Upper lobe of right lung (tissue), 1 donor: ENCODE results near the gene ARHGAP6. TPM values are rescaled to one million over a fixed set of nuclear protein-coding genes. Genes with fewer than 3 reads are reported as not detected.

Source experiments
- ATAC-seq: fragments of 200-7000 bp; cut with Tn5 transposase; one replicate; pipeline ENCODE4 v1.9.1; 2020; ENCODE audit warnings: mild to moderate bottlenecking, moderate library complexity
- DNase-seq: peaks from one replicate; pipeline ENCODE4 v3.0.0-alpha.2; 2020
- H3K27ac ChIP-seq: fragments of 200-600 bp; one replicate; pipeline ENCODE4 v1.8.0; 2022
- H3K27me3 ChIP-seq: fragments of 200-600 bp; one replicate; pipeline ENCODE4 v1.8.0; 2022; ENCODE audit warnings: mild to moderate bottlenecking
- H3K36me3 ChIP-seq: fragments of 200-600 bp; one replicate; pipeline ENCODE4 v1.8.0; 2022
- H3K4me1 ChIP-seq: fragments of 200-600 bp; one replicate; pipeline ENCODE4 v1.8.0; 2022
- H3K4me3 ChIP-seq: fragments of 200-600 bp; one replicate; pipeline ENCODE4 v1.8.0; 2022; ENCODE audit warnings: mild to moderate bottlenecking
- H3K9me3 ChIP-seq: fragments of 200-600 bp; one replicate; pipeline ENCODE4 v1.8.0; 2022
- CTCF ChIP-seq: fragments of 200-600 bp; IDR thresholded peaks from one replicate; pipeline ENCODE4 v1.8.0; 2022; ENCODE audit warnings: antibody characterized with exemption
- intact Hi-C: fragments of 100-400 bp; cut with DNase I; formaldehyde crosslinking; loops from one replicate; pipeline ENCODE4 v1.11.0; 2022
- total RNA-seq: library from RNA; stranded (reverse); fragmentation: NEBNext Ultra II Directional; extraction: Animal tissue kit (Norgen Biotek cat#: 25700); gene quantifications from one replicate; pipeline ENCODE4 v1.2.1, GENCODE V29; 2021
- donor health status: DM: no; HTN: yes; CAD: no; lungs with severe emphysema.

The ARHGAP6 gene
- total RNA-seq, 1 donor from 2014 or later: 17.1 TPM

- no peak overlapping the region for H3K27ac ChIP-seq
- H3K27me3 ChIP-seq: no peaks in the 10 kb centered on the region
- H3K36me3 ChIP-seq: no peaks in the 10 kb centered on the region
- H3K4me1 ChIP-seq: no peaks in the 10 kb centered on the region
- no peak for TF ChIP-seq CTCF
- no peaks in the 10 kb centered on the region for H3K9me3 ChIP-seq
- intact Hi-C loops: no loop called here
- DNase-seq (no peak), ATAC-seq (no peak)
- H3K4me3 ChIP-seq: no peak overlapping the region
Observed at GRCh38 chrX:11309220-11309619, 356.5 kb downstream of the ARHGAP6 start.

DNA sequence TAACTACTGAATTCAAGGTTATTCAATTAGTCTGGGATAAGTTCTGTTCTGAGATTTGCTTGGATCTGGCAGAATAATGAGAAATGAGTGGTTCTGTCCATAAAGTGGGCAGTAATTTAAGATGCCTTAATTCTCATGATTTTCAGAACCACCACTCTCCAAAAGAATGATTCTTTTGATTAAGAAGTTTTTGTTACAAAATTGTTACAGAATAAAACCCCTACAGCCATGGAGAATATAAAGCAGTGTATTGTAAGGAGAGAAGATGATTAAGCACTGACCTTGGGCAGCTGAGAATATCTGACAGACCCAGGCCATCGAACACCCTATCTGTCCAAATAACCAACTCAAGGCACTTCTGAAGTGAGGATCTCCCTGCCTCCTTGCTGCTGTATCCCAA lies 360.1 kb downstream of the ARHGAP6 start:
- Histone ChIP-seq H3K27me3 (no peaks in the 10 kb centered on the region), H3K4me3 (no peak overlapping the region), H3K36me3 (no peaks in the 10 kb centered on the region), H3K4me1 (no peaks in the 10 kb centered on the region), H3K9me3 (no peaks in the 10 kb centered on the region), H3K27ac (no peak overlapping the region)
- ATAC-seq (no peak), DNase-seq (no peak)
- intact Hi-C loops: no loop called here
- no peak for TF ChIP-seq CTCF

DNA sequence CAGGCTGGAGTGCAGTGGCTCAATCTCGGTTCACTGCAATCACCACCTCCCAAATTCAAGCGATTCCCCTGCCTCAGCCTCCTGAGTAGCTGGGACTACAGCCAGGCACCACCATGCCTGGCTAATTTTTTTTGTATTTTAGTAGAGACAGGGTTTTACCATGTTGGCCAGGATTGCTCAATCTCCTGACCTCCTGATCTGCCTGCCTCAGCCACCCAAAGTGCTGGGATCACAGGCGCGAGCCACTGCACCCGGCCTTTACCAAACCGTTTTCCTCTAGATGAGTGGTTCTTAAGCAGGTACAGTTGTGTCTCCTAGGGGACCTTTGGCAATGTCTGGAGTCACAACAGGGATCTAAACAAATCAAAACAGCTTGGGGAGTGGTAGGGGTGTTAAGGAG lies 360.9 kb downstream of the ARHGAP6 start:
- H3K4me1 ChIP-seq: no peaks in the 10 kb centered on the region

DNA sequence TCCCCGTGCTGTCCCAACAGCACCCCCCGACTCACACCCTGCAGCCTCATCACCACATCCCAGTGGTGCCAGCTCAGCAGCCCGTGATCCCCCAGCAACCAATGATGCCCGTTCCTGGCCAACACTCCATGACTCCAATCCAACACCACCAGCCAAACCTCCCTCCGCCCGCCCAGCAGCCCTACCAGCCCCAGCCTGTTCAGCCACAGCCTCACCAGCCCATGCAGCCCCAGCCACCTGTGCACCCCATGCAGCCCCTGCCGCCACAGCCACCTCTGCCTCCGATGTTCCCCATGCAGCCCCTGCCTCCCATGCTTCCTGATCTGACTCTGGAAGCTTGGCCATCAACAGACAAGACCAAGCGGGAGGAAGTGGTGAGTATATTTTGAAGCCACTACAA lies 367.1 kb downstream of the ARHGAP6 start:
- H3K27ac ChIP-seq: no peak overlapping the region
- no peaks in the 10 kb centered on the region for H3K9me3 ChIP-seq
- H3K27me3 ChIP-seq: no peaks in the 10 kb centered on the region
- H3K4me1 ChIP-seq: no peaks in the 10 kb centered on the region
- H3K36me3 ChIP-seq: no peaks in the 10 kb centered on the region
- DNase-seq: no peak
- intact Hi-C loops: no loop called here
- no peak for ATAC-seq
- TF ChIP-seq CTCF: no peak
- H3K4me3 ChIP-seq: no peak overlapping the region

More for the DNA sequence above, 360.9 kb downstream of the ARHGAP6 start:
- H3K27me3 ChIP-seq: no peaks in the 10 kb centered on the region
- TF ChIP-seq CTCF: no peak
- no peak overlapping the region for H3K27ac ChIP-seq
- H3K36me3 ChIP-seq: no peaks in the 10 kb centered on the region
- no peak for ATAC-seq
- H3K4me3 ChIP-seq: no peak overlapping the region
- DNase-seq: no peak
- H3K9me3 ChIP-seq: no peaks in the 10 kb centered on the region
- intact Hi-C loops: no loop called here

DNA sequence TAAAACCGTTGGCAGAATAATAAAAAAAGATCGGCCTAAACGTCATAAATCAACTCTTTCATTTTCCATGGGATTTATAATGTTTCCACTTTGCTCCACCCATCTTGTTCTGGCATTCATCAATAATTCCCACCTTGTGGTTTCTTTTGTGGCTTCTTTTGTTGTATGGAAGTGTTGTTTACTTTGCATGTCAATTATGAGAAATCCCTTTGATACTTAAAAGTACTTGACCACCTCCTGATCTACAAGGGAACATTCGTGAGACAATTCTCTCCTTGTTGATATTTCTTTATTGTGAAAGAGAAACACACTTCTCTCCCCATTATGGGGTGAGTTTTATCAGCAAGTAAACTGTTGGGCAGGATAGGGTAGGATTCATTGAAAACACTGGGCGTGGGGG lies 369.7 kb downstream of the ARHGAP6 start:
- H3K36me3 ChIP-seq: no peaks in the 10 kb centered on the region
- no peak overlapping the region for H3K27ac ChIP-seq
- H3K9me3 ChIP-seq: no peaks in the 10 kb centered on the region
- intact Hi-C loops: no loop called here
- ATAC-seq: no peak
- no peak for DNase-seq
- no peak overlapping the region for H3K4me3 ChIP-seq
- H3K4me1 ChIP-seq: no peaks in the 10 kb centered on the region
- H3K27me3 ChIP-seq: no peaks in the 10 kb centered on the region
- TF ChIP-seq CTCF: no peak

- Histone ChIP-seq H3K27me3 (no peaks in the 10 kb centered on the region), H3K4me3 (no peak within 1 kb of the TSS), H3K4me1 (no peaks in the 10 kb centered on the region), H3K9me3 (no peaks in the 10 kb centered on the region), H3K36me3 (no peaks in the 10 kb centered on the region), H3K27ac (no peak within 1 kb of the TSS)
- ATAC-seq (no peak), DNase-seq (no peak)
- no peak for TF ChIP-seq CTCF
- intact Hi-C loops: no loop called here
Observed at GRCh38 chrX:11293113-11293512, 372.6 kb downstream of the ARHGAP6 start, which contains the start of gene AMELX. TSS of gene AMELX (plus strand) at chrX:11293413. CDS start at chrX:11294789, 1,376 bp downstream.
